ENCODE data around the gene SETD7.

DNA sequence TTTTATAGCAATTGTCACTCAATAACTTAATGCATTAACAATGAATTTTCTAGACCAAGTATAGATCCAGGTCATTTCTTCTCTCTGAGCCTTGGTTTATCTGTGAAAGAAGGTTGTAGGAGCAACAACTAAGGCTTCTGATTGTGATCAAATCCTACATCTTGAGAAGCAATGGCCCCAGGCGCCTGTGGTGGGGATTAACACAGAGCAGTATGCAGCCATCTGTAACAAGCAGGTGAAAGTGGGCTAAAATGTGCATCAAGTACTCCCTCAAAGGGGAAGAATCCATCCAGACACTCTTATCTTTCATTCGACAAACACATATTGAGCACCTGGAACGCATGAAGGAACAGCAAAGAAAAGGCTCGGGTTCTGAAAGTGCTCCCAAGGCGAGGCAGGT is 19.1 kb upstream of the SETD7 start:
- TF ChIP-seq, protein P1, sequence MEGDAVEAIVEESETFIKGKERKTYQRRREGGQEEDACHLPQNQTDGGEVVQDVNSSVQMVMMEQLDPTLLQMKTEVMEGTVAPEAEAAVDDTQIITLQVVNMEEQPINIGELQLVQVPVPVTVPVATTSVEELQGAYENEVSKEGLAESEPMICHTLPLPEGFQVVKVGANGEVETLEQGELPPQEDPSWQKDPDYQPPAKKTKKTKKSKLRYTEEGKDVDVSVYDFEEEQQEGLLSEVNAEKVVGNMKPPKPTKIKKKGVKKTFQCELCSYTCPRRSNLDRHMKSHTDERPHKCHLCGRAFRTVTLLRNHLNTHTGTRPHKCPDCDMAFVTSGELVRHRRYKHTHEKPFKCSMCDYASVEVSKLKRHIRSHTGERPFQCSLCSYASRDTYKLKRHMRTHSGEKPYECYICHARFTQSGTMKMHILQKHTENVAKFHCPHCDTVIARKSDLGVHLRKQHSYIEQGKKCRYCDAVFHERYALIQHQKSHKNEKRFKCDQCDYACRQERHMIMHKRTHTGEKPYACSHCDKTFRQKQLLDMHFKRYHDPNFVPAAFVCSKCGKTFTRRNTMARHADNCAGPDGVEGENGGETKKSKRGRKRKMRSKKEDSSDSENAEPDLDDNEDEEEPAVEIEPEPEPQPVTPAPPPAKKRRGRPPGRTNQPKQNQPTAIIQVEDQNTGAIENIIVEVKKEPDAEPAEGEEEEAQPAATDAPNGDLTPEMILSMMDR (IDR thresholded peaks at IDR 0.05) = no peak
- no peak for TF ChIP-seq EZH2 (IDR thresholded peaks at IDR 0.05)

Measured in neural progenitor cell (in vitro differentiated cells).